Measurements from ENCODE around the gene SCN3B.

- TF ChIP-seq CTCF (IDR thresholded peaks at IDR 0.05) (no peak), POLR2A (IDR thresholded peaks at IDR 0.05) (no peak), EP300 (IDR thresholded peaks at IDR 0.05) (no peak)
Measured at GRCh38 chr11:123642435-123642834, 12.0 kb downstream of the SCN3B start.
